Ishikawa (cell line): ENCODE results near the gene TPGS2.

Source experiments
- CEBPB ChIP-seq: IDR thresholded peaks from 2 replicates; pipeline ENCODE4 v1.6.1; 2012
- CREB1 ChIP-seq: IDR thresholded peaks from 2 replicates; pipeline ENCODE4 v1.6.1; 2012; ENCODE audit warnings: low read depth
- EGR1 ChIP-seq: IDR thresholded peaks from 2 replicates; pipeline ENCODE4 v1.6.1; 2012
- EP300 ChIP-seq: IDR thresholded peaks from 2 replicates; pipeline ENCODE4 v1.6.1; 2012; ENCODE audit warnings: borderline replicate concordance
- TAF1 ChIP-seq: IDR thresholded peaks from 2 replicates; pipeline ENCODE4 v1.6.1; 2012; ENCODE audit warnings: low read depth, mild to moderate bottlenecking
- TCF12 ChIP-seq: IDR thresholded peaks from 2 replicates; pipeline ENCODE4 v1.6.1; 2012; ENCODE audit warnings: low read depth
- TEAD4 ChIP-seq: IDR thresholded peaks from 2 replicates; pipeline ENCODE4 v1.6.1; 2012
- YY1 ChIP-seq: IDR thresholded peaks from 2 replicates; pipeline ENCODE4 v1.6.1; 2012; ENCODE audit warnings: low read depth
- TF ChIP-seq, protein P1 (sequence below): IDR thresholded peaks from 2 replicates; pipeline ENCODE4 v1.6.1; 2012
- TF ChIP-seq, protein P2 (sequence below): IDR thresholded peaks from 2 replicates; pipeline ENCODE4 v1.6.1; 2012; ENCODE audit warnings: low read depth, mild to moderate bottlenecking

DNA sequence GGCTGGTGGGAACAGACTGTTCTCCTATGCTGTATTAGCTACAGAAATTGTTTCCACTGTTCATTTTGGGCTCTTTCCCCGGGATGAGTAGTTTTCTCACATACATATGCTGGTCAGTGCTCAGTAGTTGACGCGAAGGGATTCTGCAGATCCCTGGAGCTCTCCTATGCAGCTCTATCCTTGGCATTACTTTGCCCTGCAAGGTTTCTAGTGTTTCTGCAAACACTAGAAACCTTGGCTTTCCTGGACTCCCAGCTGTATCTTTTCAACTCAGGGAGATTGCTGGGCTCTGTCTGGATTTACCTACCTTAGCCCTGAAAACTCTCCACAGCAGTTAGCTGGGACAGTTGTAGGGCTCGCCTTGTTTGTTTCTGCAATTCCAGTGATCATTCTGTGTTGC is 11.0 kb upstream of the TPGS2 start:
- no peak for TF ChIP-seq CEBPB
- no peak for TF ChIP-seq TCF12
- TF ChIP-seq TEAD4 = no peak
- TF ChIP-seq CREB1 = no peak
- no peak for TF ChIP-seq TAF1
- TF ChIP-seq, protein P1, sequence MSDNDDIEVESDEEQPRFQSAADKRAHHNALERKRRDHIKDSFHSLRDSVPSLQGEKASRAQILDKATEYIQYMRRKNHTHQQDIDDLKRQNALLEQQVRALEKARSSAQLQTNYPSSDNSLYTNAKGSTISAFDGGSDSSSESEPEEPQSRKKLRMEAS = no peak
- TF ChIP-seq, protein P2, sequence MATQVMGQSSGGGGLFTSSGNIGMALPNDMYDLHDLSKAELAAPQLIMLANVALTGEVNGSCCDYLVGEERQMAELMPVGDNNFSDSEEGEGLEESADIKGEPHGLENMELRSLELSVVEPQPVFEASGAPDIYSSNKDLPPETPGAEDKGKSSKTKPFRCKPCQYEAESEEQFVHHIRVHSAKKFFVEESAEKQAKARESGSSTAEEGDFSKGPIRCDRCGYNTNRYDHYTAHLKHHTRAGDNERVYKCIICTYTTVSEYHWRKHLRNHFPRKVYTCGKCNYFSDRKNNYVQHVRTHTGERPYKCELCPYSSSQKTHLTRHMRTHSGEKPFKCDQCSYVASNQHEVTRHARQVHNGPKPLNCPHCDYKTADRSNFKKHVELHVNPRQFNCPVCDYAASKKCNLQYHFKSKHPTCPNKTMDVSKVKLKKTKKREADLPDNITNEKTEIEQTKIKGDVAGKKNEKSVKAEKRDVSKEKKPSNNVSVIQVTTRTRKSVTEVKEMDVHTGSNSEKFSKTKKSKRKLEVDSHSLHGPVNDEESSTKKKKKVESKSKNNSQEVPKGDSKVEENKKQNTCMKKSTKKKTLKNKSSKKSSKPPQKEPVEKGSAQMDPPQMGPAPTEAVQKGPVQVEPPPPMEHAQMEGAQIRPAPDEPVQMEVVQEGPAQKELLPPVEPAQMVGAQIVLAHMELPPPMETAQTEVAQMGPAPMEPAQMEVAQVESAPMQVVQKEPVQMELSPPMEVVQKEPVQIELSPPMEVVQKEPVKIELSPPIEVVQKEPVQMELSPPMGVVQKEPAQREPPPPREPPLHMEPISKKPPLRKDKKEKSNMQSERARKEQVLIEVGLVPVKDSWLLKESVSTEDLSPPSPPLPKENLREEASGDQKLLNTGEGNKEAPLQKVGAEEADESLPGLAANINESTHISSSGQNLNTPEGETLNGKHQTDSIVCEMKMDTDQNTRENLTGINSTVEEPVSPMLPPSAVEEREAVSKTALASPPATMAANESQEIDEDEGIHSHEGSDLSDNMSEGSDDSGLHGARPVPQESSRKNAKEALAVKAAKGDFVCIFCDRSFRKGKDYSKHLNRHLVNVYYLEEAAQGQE = no peak
- TF ChIP-seq EP300 = no peak
- no peak for TF ChIP-seq EGR1
- TF ChIP-seq YY1 = no peak
